GM19193 (cell line): ENCODE data around the gene TRMT1.

Experiments
- POLR2A ChIP-seq: IDR thresholded peaks from 4 replicates; pipeline ENCODE4 v1.6.1; 2011; ENCODE audit not compliant: insufficient read depth, insufficient read length; ENCODE audit errors: extremely low read depth

TRMT1 gene

DNA sequence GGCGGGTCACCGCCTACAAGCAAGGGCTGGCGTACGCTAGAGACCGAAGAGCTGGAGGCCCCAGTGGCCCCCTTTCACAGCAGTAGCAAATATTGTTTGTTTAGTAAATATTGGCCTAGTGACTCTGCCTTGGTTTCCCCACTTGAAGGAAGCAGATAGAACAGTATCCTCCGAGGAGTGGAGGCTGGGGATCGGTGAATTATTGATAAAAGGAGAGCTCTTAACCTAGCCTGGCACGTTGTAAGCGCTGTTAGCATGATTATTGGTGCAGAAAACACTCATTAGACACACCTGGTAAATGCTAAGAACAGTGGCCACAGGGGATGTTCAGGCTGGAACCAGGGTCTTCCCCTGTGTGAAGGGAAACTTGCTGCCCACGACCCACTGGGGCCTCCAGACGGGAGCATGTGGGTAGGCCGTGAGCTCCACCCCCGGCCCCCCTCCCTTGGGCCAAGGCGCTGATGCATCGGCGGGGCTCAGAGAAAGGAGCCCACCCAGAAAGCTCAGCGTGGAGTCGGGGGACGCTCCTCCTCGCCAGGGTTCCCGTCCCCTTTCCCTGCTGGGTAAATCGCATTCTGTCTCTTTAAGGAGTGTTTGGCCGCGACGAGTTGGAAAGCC is 35.9 kb upstream of the TRMT1 start:
- TF ChIP-seq POLR2A = no peak

DNA sequence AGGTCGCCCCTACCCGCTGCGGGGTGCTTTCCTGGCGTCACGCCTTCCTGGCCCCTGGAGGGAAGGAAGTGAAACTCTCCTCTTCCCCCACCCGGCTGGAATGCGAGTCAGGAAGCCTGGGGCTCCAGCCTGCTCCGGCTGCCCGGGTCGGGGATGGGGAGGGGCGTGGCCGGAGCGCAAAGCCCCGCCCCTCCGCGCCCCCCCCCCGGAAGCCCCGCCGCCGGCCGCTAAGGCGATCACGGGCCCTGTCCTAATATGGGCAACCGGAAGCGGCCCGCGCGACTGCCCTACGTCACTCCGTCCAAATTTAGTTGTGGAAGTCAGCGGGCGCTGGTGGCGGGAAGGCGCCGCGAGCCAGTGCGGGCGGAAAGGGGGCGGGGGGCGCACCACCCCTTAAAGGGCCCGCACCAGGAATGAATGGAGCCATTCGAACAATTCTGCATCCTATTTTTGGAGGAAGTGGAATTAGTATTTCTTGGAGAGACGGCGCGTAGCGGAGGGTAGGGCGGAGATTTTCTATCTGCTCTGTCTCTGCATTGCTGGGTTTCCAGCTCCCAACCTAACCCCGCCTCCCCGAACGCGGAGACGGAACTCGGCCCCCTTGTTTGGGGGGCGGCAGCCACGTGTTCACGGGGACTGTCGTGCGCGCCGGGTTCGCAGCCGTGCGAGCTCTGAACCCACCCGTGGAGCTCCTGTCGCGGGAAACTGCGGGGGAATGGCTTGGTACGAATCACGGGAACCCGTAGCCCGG is 35.2 kb upstream of the TRMT1 start:
- TF ChIP-seq POLR2A = peak; percentile 56

DNA sequence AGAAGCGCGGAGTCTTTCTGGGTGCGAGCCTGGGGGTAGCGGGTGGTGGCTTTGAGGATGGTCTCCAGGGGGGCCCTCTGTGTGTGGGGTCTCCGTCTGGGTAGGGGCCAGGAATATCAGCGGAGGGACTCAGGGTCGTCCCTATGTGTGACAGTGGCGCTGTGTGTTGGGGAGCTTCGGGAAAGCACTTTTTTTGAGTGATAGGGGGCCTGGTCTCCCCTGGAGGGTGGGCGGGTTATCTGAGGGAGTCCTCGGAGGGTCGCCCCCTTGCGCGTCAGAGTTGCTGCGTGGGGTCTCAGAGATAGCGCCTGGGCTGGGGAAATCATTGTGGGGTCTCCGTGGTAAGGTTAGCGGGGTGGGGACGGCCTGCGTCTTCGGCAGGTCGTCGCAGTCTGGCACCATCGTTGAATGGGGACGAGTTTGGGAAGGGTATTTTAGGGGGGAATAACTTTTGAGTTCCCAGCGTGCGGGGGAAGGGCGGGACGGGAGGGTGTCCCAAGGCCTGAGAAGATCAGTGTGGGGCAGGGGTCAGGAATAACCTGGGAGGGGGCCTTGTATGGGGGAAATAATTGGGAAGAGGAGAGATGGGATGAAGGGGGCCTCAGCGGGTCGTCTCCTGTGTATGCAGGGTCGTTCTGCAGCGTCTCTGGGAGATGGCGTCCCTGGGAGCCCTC is 34.5 kb upstream of the TRMT1 start:
- peak; percentile 11 for TF ChIP-seq POLR2A

DNA sequence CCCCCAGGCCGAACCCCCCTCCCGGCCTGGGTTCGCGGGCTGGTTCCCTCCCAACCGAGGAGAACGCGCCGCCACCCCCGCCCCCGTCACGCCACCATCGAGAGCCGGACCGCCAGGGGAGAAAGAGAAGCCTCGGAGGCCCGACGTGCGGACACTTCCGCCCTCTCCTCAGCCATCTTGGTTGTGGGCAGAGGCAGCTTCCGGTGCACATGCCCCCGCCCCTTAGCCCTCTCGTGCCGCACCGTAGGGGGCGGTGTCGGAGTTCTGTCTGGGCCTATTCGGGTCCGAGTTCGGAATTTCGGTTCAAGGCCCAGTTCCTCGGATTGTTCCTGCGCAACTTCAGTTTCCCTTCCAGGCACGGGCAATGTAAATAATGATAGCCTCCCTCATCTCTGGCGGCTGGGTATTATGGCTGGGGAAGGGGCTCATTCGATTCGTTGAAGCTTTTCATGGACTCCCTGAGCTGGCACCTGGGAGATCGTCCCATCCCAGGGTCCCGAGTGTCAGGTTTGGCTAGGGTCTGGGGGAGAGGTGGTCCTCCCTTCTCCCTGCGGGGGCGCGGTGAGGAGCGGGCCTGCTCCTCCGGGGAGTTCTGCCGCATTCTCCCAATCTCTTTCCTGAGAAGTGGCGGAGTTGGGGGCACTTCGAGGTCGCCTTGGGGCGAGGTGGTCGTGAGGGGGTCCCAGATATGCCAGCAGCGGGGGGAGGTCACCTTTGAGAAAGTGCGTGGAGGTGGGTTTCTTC is 33.8 kb upstream of the TRMT1 start, which contains the start of the genes IER2 and STX10:
TSS of gene IER2 (plus strand) at position 225 of the 744 bp plus-strand sequence. CDS start 2,776 bp downstream, outside the sequence.
TSS of gene STX10 (minus strand) at position 189 of the 744 bp plus-strand sequence. CDS start 202 bp downstream, outside the sequence.
- TF ChIP-seq POLR2A = peak; percentile 57

DNA sequence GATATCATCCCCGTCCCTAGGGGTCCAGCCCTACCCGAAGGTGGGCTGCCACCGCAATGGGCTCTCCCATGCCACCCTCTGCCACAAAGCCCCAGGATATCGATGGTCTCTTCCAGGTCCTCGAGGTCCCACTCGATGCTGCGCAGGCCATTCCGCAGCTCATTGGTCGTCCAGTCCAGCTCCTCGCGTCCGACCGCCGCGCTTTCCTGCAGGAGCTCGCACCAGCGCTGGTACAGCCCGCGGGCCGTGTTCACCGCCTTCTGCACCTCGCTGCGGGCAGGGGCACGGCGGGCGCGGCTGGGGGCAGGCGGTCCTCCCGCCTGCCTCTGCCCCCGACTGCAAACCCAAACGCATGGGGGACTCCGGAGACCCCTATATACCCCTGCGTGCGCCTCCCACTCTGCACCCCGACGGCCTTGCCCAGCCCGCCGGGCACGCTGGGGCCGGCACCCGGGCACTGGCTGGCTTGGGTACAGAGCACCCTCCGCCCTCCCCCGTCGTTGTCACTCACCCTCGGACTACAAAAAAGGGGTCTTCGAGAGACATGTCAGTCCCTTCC is 33.2 kb upstream of the TRMT1 start:
- no peak for TF ChIP-seq POLR2A

DNA sequence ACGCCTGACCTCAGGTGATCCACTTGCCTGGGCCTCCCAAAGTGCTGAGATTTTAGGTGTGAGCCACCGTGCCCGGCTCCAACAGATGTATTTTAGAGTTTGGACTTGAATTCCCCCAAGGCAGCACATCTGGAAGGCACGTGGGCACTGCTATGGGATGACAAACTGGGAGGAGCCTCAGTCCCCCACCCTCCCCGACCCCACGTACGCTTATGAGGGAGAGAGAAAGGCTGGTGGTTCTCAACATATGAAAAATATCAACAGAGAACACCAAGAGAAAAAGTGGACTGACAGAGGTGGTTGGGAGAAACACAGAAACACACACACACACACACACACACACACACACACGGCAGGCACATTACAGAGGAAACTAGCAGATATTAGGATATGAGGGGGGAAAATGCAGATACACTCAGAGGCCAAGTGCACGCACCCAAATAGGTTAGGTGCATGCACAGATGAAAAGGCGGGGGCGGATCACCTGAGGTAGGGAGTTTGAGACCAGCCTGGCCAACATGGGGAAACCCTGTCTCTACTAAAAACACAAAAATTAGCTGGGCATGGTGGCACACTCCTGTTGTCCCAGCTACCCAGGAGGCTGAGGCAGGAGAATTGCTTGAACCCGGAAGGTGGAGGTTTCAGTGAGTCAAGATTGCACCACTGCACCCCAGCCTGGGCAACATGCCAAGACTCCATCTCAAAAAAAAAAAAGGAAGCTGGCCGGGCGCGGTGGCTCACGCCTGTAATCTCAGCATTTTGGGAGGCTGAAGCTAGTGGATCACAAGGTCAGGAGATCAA is 30.4 kb upstream of the TRMT1 start:
- TF ChIP-seq POLR2A = no peak

DNA sequence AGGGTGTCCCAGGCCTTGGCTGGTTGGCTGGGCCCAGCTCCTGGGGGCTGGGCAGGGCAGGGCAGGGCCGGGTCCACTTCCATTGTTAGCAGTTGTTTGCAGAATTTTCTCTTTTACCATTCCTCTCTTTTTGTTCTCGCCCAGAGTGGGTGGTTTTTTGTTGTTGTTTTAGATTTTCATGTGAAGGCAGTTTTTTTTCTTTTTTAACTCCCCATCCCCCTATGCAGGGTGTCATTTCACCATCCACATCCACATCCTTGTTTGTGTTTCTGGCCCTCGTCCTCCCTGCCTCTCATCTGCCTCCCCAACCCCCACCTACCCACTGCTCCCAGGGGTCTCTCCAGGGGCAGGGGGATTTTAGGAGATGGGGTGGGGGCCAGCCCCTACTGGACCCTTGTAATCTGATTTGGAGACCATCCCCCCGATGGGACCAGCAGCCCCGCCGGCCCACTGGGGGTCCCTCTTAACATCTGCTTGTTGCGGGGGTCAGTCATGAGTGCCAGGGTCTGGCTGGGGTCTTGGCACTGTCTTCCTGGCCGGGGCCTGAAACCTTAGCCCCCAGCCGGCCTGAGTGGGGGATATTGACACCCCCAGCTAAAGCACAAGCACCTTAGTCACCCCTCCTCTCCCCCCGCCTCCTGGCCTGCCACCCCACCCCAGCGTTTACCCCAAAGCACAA is 23.2 kb upstream of the TRMT1 start:
- no peak for TF ChIP-seq POLR2A

DNA sequence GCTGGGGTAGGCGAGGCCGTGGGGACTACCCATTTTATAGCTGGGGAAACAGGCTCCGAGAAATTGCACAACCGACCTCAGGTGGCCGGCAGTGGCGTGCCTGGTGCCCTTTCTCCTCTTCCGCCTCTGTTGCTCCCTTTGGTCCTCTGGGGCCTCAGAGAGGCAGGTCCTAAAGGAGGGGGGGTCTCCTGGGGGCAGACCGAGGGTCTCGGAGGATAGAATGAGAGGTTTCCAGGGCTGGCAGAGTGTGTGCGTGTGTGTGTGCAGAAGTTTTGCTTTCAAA is 22.3 kb upstream of the TRMT1 start:
- TF ChIP-seq POLR2A = no peak

DNA sequence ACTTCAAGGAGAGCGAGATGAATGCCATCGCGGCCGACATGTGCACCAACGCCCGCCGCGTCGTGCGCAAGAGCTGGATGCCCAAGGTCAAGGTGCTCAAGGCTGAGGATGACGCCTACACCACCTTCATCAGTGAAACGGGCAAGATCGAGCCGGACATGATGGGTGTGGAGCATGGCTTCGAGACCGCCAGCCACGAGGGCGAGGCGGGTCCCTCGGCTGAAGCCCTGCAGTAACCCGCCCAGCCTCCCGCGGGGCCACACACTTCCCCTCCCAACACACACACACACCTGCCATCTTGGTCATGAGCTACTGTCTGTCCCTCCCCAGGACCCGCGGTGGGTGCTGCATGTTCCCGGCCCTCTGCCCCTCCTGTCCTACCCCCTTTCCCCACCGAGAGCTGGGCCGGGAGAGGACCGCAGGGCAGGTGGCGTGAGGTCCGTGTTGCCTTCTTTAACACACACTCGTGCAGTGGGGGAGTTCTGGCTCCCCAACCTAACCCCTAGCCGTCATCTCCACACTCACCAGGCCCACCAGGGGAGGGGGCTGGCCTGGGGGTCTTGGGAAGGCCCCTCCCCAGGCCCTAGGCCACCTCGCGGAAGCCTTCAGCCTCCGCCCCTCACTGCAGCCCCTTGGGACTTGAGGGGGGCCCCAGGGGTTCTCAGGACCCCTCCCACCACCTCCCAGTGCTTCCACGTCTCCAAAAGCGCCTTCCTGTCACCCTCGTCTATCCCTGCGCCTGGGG is 21.8 kb upstream of the TRMT1 start:
- TF ChIP-seq POLR2A = no peak

DNA sequence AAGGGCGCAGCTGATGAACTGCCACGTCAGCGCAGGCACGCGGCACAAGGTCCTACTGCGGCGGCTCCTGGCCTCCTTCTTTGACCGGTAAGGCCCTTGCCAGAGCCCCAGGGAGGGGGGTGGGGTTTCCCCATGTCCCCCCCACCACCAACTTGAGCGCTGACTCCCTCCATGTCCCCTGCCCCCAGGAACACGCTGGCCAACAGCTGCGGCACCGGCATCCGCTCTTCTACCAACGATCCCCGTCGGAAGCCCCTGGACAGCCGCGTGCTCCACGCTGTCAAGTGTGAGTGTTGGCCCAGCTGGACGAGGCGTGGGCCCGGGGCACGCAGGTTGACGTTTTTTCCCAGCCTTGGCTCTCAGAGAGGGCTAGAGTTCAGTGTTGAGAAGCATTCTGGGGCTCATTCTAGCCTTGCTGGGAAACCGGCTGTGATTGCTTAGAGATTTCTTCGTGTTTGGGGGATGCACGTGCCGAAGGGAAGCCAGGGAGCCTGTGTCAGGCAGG is 20.8 kb upstream of the TRMT1 start:
- no peak for TF ChIP-seq POLR2A

DNA sequence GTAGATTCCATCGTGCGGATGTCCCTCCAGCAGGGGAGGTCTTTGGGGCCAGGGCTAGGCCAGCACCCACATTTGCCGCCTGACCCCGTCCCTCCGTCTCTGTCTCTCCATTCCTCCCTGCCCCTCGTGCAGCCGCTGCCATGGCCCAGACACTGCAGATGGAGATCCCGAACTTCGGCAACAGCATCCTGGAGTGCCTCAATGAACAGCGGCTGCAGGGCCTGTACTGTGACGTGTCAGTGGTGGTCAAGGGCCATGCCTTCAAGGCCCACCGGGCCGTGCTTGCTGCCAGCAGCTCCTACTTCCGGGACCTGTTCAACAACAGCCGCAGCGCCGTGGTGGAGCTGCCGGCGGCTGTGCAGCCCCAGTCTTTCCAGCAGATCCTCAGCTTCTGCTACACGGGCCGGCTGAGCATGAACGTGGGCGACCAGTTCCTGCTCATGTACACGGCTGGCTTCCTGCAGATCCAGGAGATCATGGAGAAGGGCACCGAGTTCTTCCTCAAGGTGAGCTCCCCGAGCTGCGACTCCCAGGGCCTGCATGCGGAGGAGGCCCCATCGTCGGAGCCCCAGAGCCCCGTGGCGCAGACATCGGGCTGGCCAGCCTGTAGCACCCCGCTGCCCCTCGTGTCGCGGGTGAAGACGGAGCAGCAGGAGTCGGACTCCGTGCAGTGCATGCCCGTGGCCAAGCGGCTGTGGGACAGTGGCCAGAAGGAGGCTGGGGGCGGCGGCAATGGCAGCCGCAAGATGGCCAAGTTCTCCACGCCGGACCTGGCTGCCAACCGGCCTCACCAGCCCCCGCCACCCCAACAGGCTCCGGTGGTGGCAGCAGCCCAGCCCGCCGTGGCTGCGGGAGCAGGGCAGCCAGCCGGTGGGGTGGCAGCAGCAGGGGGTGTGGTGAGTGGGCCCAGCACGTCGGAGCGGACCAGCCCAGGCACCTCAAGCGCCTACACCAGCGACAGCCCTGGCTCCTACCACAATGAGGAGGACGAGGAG is 18.8 kb upstream of the TRMT1 start:
- TF ChIP-seq POLR2A = no peak

DNA sequence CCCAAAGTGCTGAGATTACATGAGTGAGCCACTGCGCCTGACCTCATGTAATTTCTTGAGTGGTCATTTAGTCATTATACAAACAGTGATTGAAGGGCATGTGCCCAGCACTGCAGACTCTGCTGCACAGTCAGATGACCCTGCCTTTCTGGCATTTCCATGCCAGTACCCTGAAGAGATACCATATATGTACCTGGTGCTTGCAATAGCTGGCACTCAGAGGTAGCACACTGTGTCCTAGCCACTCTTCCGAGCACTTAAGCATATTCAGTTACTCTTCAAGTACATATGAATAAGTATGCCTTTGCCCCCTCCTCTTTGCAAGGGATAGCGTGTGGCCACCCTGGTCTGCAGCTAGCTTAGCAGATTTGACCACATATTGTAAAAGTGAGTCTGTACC is 18.1 kb upstream of the TRMT1 start:
- no peak for TF ChIP-seq POLR2A
